ENCODE results near the gene PSMD9. TPM values are rescaled to one million over a fixed set of nuclear protein-coding genes. Genes with fewer than 3 reads are reported as not detected.
"Not testable (repeated sequence)": the region's sequence is repeated elsewhere in the genome, so short reads cannot be mapped to it uniquely, and the experiment has no call there.

Gene PSMD9
- total RNA-seq, 1 experiment from 2014 or later: 39.9 TPM

- Histone ChIP-seq H3K56ac (ENCODE audit: insufficient read length, low read depth, low read length) (no peak overlapping the region), H2AFZ (ENCODE audit: low read length) (no peak overlapping the region), H3K18ac (ENCODE audit: insufficient read length, low read depth, low read length) (no peak overlapping the region), H4K8ac (replicated peaks; ENCODE audit: insufficient read length, low read depth, low read length) (no peak overlapping the region), H3K27ac (ENCODE audit: insufficient read length, low read depth, low read length) (no peak overlapping the region), H3K4me2 (ENCODE audit: insufficient read depth, insufficient read length, low read length) (no peak overlapping the region), H2BK120ac (ENCODE audit: low read depth, low read length, poor library complexity, severe bottlenecking) (no peak overlapping the region), H4K5ac (ENCODE audit: insufficient read length, low read depth, low read length) (no peak overlapping the region), H3K9me3 (ENCODE audit: control insufficient read depth, low read depth, low read length) (no peaks in the 10 kb centered on the region), H3K27me3 (ENCODE audit: insufficient read depth, low read length) (no peaks in the 10 kb centered on the region), H4K91ac (ENCODE audit: insufficient read length, low read depth, low read length) (no peak overlapping the region), H2BK20ac (ENCODE audit: low read depth, low read length, poor library complexity, severe bottlenecking) (no peak overlapping the region), H4K20me1 (ENCODE audit: control insufficient read depth, insufficient read depth, insufficient read length) (no peaks in the 10 kb centered on the region), H2BK12ac (ENCODE audit: insufficient read length, low read depth, low read length) (no peak overlapping the region), H3K79me2 (ENCODE audit: insufficient read depth, low read length) (no peaks in the 10 kb centered on the region), H3K23me2 (ENCODE audit: insufficient read length, low read depth, low read length, poor library complexity, severe bottlenecking) (no peaks in the 10 kb centered on the region), H2AK5ac (ENCODE audit: insufficient read length, low read length) (no peak overlapping the region), H2BK5ac (ENCODE audit: insufficient read length, low read length) (no peak overlapping the region), H2BK15ac (ENCODE audit: low read depth, low read length) (no peak overlapping the region), H3T11ph (ENCODE audit: low read length) (no peak overlapping the region), H3K14ac (ENCODE audit: insufficient read depth, low read length) (no peak overlapping the region), H3K23ac (ENCODE audit: insufficient read length, low read depth, low read length) (no peak overlapping the region), H3K9ac (ENCODE audit: extremely low read depth, insufficient read length, low read length) (no peak overlapping the region), H3K79me1 (ENCODE audit: insufficient read depth, low read depth, low read length, poor library complexity, severe bottlenecking) (no peaks in the 10 kb centered on the region), H3K4ac (ENCODE audit: low read depth, low read length) (no peak overlapping the region), H3K4me1 (ENCODE audit: insufficient read depth, low read length) (no peaks in the 10 kb centered on the region)
- no peaks in the 10 kb centered on the region for H3K36me3 Mint-ChIP-seq (ENCODE audit: insufficient read depth in 1 of 3, low read depth in 3 of 3)
- no peaks in the 10 kb centered on the region for H3K27me3 Mint-ChIP-seq (ENCODE audit: low read depth)
- DNase-seq: no peak
- WGBS (ENCODE audit: extremely low coverage, insufficient read length, low lambda C conversion rate): no CpG with 5 or more reads among the region's 13 CpGs
- H3K4me1 Mint-ChIP-seq: no peaks in the 10 kb centered on the region
- peak overlapping the region in 1 of 3 experiments; percentile 27; a peak in 2 of 7 replicates for H3K27ac Mint-ChIP-seq
- TF ChIP-seq, protein P1, sequence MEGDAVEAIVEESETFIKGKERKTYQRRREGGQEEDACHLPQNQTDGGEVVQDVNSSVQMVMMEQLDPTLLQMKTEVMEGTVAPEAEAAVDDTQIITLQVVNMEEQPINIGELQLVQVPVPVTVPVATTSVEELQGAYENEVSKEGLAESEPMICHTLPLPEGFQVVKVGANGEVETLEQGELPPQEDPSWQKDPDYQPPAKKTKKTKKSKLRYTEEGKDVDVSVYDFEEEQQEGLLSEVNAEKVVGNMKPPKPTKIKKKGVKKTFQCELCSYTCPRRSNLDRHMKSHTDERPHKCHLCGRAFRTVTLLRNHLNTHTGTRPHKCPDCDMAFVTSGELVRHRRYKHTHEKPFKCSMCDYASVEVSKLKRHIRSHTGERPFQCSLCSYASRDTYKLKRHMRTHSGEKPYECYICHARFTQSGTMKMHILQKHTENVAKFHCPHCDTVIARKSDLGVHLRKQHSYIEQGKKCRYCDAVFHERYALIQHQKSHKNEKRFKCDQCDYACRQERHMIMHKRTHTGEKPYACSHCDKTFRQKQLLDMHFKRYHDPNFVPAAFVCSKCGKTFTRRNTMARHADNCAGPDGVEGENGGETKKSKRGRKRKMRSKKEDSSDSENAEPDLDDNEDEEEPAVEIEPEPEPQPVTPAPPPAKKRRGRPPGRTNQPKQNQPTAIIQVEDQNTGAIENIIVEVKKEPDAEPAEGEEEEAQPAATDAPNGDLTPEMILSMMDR (conservative IDR thresholded peaks at IDR 0.05): no peak
- peak overlapping the region in 1 of 2 experiments; percentile 41; a peak in 1 of 5 replicates for H3K4me3 Mint-ChIP-seq
- no peaks in the 10 kb centered on the region for H3K9me3 Mint-ChIP-seq
Observed at GRCh38 chr12:121849665-121850064, 38.9 kb upstream of the PSMD9 start.

DNA sequence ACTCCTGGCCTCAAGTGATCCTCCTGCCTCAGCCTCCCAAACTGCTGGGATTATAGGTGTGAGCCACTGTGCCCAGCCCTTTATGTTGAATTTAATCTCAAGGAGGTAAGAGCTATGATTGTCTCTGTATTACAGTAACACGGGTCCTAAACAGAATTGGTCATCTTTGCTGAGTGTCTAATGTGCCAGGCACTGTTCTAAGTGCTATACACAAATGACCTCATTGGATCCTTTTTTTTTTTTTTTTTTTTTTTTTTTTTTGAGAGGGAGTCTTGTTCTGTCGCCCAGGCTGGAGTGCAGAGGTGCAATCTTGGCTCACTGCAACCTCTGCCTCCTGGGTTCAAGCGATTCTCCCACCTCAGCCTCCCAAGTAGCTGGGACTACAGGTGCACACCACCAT lies 36.2 kb upstream of the PSMD9 start:
- not testable (repeated sequence) for H3K27ac Mint-ChIP-seq; H3K27me3 ChIP-seq (ENCODE audit: insufficient read depth, low read length); H3K4me2 ChIP-seq (ENCODE audit: insufficient read depth, insufficient read length, low read length); H4K20me1 ChIP-seq (ENCODE audit: control insufficient read depth, insufficient read depth, insufficient read length); H2AFZ ChIP-seq (ENCODE audit: low read length); H2BK20ac ChIP-seq (ENCODE audit: low read depth, low read length, poor library complexity, severe bottlenecking); H3K56ac ChIP-seq (ENCODE audit: insufficient read length, low read depth, low read length); H3K9ac ChIP-seq (ENCODE audit: extremely low read depth, insufficient read length, low read length); H2BK15ac ChIP-seq (ENCODE audit: low read depth, low read length); H3K4ac ChIP-seq (ENCODE audit: low read depth, low read length); H3K36me3 Mint-ChIP-seq (ENCODE audit: insufficient read depth in 1 of 3, low read depth in 3 of 3); H3K79me1 ChIP-seq (ENCODE audit: insufficient read depth, low read depth, low read length, poor library complexity, severe bottlenecking); H3K79me2 ChIP-seq (ENCODE audit: insufficient read depth, low read length); H4K5ac ChIP-seq (ENCODE audit: insufficient read length, low read depth, low read length); H3K14ac ChIP-seq (ENCODE audit: insufficient read depth, low read length); H3K23me2 ChIP-seq (ENCODE audit: insufficient read length, low read depth, low read length, poor library complexity, severe bottlenecking); H3K9me3 Mint-ChIP-seq; H2BK12ac ChIP-seq (ENCODE audit: insufficient read length, low read depth, low read length); H3T11ph ChIP-seq (ENCODE audit: low read length); H2AK5ac ChIP-seq (ENCODE audit: insufficient read length, low read length); H4K8ac ChIP-seq (replicated peaks; ENCODE audit: insufficient read length, low read depth, low read length); H3K4me1 ChIP-seq (ENCODE audit: insufficient read depth, low read length); H3K27me3 Mint-ChIP-seq (ENCODE audit: low read depth); DNase-seq; H3K23ac ChIP-seq (ENCODE audit: insufficient read length, low read depth, low read length); H2BK120ac ChIP-seq (ENCODE audit: low read depth, low read length, poor library complexity, severe bottlenecking); H3K9me3 ChIP-seq (ENCODE audit: control insufficient read depth, low read depth, low read length); H3K4me1 Mint-ChIP-seq; H3K18ac ChIP-seq (ENCODE audit: insufficient read length, low read depth, low read length); H3K27ac ChIP-seq (ENCODE audit: insufficient read length, low read depth, low read length); H2BK5ac ChIP-seq (ENCODE audit: insufficient read length, low read length); H4K91ac ChIP-seq (ENCODE audit: insufficient read length, low read depth, low read length); H3K4me3 Mint-ChIP-seq
- WGBS (ENCODE audit: extremely low coverage, insufficient read length, low lambda C conversion rate): no CpG with 5 or more reads among the region's 3 CpGs

Data from H9 (cell line).